PFSK-1 (cell line): Measurements from ENCODE around the gene PCIF1.

ENCODE experiments used
- POLR2AphosphoS5 ChIP-seq: IDR thresholded peaks from 2 replicates; pipeline ENCODE4 v1.6.1; 2012; ENCODE audit warnings: low read depth, mild to moderate bottlenecking, control low read depth, low read length, moderate library complexity
- REST ChIP-seq, 2 experiments: IDR thresholded peaks; 2 replicates each; pipeline versions ENCODE4 v1.6.1 to v1.8.0; 2011 to 2012; ENCODE audit warnings: low read depth in 2 of 2, low read length in 2 of 2, control low read depth in 1 of 2, inconsistent platforms in 1 of 2, mild to moderate bottlenecking in 1 of 2, moderate library complexity in 1 of 2; ENCODE audit not compliant: insufficient read depth in 1 of 2

DNA sequence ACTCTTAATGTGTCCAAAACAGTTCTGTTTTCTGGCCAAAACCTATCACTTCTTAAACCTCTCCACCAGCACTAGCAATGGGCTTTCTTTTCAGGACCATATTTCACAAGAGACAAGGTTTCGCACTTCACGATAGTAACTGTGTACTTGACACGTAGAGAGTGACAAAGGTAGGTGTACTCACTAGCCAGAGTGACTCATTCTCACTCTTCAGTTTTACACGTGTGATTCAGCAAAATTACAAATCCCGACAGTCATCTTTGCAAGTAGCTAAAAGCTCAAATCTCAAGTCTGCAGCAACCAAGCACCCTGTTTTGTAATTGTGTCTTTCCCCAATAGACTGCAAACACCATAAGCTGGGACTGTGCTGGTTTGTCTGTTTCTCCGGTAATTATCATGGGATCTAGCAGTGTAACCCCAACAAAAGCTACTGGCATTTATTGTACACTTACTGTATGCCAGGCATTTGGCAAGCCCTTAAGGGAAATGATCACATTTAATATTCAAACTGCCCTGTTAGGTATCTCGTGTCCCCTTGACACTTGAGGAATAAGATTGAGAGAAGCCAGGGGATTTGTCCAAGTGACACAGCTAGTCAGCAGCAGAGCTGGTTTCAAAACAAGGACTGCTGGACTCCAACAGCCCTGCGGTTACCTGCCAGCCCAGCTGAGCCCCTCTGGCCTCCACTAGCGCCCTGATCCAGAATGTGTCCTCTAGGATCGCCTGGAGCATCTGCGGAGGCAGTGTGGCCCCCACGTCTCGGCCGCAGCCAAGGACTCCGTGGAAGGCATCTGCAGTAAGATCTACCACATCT, 9.9 kb downstream of the PCIF1 start:
- TF ChIP-seq REST (IDR thresholded peaks at IDR 0.05; ENCODE audit: insufficient read depth in 1 of 2, low read depth in 2 of 2, low read length in 2 of 2) (no peak), POLR2AphosphoS5 (no peak)
